NB4 (cell line): ENCODE measurements around the gene PLEKHA8.

Experiments
- CTCF ChIP-seq: IDR thresholded peaks from one replicate; pipeline ENCODE4 v1.5.1; 2012; ENCODE audit warnings: low read depth, low read length
- MAX ChIP-seq: IDR thresholded peaks from 2 replicates; pipeline ENCODE4 v1.6.1; 2011; ENCODE audit warnings: low read depth, low read length
- MYC ChIP-seq: IDR thresholded peaks from 2 replicates; pipeline ENCODE4 v1.6.1; 2011; ENCODE audit warnings: low read depth, low read length
- POLR2A ChIP-seq: IDR thresholded peaks from 2 replicates; pipeline ENCODE4 v1.6.1; 2011; ENCODE audit warnings: mild to moderate bottlenecking; ENCODE audit not compliant: insufficient read length; ENCODE audit errors: extremely low read depth

GRCh38 chr7:30171766-30172447 lies 143.7 kb downstream of the PLEKHA8 start:
- TF ChIP-seq POLR2A (no peak), CTCF (no peak), MYC (no peak), MAX (no peak)
